GM23248 (cell line): ENCODE results near the gene TCEAL4.

Experiments
- EZH2 ChIP-seq: fragments of 200-600 bp; sonication (generic); IDR thresholded peaks from 2 replicates; pipeline ENCODE4 v1.6.1; 2018; ENCODE audit warnings: antibody characterized with exemption, mild to moderate bottlenecking; ENCODE audit not compliant: insufficient read depth, poor library complexity, severe bottlenecking
- EZH2phosphoT487 ChIP-seq: fragments of 200-600 bp; sonication (generic); IDR thresholded peaks from 2 replicates; pipeline ENCODE4 v1.6.1; 2018; ENCODE audit warnings: antibody characterized with exemption, moderate library complexity, mild to moderate bottlenecking, low read depth; ENCODE audit not compliant: insufficient read depth

DNA sequence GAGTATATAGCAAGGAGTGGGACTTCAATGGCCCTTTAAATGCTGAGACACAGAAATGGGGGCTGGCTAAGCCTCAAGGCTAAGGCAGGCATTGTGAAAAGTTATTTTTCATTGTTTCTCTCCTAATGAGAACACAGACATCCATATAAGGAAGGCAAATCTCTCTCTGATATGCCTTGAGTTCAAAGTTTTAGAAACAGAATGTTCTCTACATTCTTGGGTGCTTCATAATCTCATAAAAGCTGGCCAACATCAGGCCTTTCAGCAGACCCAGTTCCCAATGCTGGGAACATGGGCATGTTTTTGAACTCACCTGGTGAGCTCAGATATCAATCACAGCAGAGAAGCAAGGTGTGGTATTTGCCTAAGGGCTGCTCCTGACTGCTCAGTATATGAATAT is 46.6 kb upstream of the TCEAL4 start:
- no peak for TF ChIP-seq EZH2phosphoT487
- TF ChIP-seq EZH2: no peak
